Breast epithelium (tissue), 3 donors: Measurements from ENCODE around the gene TRPC3.

Experiments used
- POLR2A ChIP-seq: fragments of 450-650 bp; IDR thresholded peaks from one replicate; pipeline ENCODE4 v1.6.1; 2016; ENCODE audit warnings: antibody characterized with exemption, mild to moderate bottlenecking, moderate library complexity
- POLR2AphosphoS5 ChIP-seq, 3 donors: sonication (generic); formaldehyde crosslinking; IDR thresholded peaks; one replicate each; pipeline ENCODE4 v1.6.1; 2017; ENCODE audit warnings: antibody characterized with exemption in 3 of 3
- TF ChIP-seq, protein P1 (sequence below), 3 donors: fragments of 450-650 bp; IDR thresholded peaks; one replicate each; pipeline ENCODE4 v1.5.1; 2016 to 2017; ENCODE audit warnings: antibody characterized with exemption in 3 of 3, mild to moderate bottlenecking in 3 of 3, moderate library complexity in 3 of 3

DNA sequence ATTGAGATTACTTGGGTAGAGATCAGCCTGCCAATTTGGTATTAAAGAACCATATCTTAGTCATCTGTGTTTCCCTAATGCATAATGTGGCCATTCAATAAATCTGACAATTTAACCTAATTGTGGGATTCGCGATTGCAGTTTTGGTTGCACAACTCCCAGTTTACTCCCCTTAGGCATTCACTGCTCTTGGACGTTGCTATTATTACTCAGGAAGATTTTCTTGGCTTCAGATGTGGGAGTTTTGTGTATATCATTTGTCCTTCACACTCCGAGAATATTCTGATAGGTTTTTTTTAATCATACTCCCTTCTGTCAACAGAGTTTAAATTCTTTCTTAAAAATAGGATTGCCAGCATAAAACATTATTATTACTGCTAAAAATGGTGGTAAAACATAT, 22.0 kb upstream of the TRPC3 start:
- TF ChIP-seq, protein P1, sequence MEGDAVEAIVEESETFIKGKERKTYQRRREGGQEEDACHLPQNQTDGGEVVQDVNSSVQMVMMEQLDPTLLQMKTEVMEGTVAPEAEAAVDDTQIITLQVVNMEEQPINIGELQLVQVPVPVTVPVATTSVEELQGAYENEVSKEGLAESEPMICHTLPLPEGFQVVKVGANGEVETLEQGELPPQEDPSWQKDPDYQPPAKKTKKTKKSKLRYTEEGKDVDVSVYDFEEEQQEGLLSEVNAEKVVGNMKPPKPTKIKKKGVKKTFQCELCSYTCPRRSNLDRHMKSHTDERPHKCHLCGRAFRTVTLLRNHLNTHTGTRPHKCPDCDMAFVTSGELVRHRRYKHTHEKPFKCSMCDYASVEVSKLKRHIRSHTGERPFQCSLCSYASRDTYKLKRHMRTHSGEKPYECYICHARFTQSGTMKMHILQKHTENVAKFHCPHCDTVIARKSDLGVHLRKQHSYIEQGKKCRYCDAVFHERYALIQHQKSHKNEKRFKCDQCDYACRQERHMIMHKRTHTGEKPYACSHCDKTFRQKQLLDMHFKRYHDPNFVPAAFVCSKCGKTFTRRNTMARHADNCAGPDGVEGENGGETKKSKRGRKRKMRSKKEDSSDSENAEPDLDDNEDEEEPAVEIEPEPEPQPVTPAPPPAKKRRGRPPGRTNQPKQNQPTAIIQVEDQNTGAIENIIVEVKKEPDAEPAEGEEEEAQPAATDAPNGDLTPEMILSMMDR (IDR thresholded peaks at IDR 0.05), result no peak
- TF ChIP-seq POLR2A (no peak), POLR2AphosphoS5 (IDR thresholded peaks at IDR 0.05) (no peak)
